Measurements from ENCODE around the gene ETNPPL.

Gene ETNPPL

DNA sequence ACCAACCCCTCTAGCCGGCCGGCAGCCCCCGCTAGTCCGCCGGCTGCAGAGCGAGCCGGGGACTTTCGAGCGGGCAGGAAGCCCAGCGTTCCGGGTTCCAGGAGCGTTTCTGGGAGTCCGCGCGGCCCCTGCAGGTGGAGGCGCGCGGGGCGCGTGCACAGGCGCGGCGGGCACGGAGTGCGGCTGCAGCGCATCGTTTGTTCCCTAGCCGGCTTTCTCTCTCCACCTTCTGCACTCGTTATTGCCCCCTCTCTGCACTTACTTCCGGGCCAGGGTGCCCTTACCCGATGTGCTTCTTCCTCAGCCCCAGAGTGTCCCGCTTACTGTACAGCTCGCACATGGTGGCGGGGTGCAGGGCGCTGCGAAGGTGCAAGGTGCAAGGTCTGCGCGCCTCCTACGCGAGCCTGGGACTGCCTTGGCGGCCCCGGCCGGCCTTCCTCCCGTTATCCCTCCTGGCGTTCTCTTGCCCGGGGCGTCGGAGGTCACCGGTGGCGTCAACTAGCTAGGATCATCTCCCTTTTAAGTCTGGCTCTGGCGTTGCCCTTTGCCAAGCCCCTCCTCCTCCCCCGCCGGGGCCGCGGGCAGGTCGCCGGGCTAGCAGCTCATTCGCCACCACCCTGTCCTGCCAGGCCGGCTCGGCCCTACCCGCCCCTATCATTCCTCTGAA is at the start of gene ETNPPL:
Gene ETNPPL (minus strand): TSS at position 495 of the 667 bp plus-strand sequence. CDS start 155 bp downstream, at position 340.
- no peak for DNase-seq

DNA sequence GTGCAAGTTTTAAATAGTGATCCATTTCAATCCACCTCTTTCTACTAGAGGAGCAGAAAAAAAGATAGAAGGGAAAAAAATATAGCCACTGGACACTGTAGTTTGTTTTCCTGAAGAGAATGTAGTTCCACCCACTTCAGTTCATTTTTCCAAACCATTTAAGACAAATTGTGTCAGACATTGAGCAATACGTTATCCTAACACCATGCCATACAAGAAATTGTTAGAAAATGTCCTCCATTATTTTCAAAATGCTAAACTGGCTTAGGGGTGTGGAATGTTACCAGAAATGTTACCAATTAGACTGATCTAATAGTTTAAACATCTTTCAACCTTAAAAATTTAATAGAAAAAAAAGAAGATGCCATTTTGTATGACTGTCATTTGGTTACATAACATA is 48.6 kb upstream of the ETNPPL start:
- no peak for DNase-seq

DNA sequence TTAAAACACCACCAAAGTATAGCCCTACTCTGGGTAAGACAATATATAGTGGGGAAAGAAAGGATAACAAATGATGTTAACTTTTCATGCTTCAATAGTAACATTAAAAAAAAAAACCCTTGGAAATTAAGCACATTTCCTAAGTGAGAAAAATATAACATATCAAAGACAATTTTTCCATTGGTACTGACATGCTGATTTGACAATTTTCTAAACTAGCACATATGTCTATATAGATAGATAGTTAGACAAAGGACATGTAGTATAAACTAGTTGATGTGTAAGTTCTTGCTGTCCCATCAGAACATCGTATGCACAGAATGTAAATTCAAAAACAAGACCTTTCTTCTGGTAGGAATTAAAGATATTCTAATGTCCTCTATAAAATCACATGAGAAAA is 47.2 kb upstream of the ETNPPL start:
- DNase-seq, result no peak

DNA sequence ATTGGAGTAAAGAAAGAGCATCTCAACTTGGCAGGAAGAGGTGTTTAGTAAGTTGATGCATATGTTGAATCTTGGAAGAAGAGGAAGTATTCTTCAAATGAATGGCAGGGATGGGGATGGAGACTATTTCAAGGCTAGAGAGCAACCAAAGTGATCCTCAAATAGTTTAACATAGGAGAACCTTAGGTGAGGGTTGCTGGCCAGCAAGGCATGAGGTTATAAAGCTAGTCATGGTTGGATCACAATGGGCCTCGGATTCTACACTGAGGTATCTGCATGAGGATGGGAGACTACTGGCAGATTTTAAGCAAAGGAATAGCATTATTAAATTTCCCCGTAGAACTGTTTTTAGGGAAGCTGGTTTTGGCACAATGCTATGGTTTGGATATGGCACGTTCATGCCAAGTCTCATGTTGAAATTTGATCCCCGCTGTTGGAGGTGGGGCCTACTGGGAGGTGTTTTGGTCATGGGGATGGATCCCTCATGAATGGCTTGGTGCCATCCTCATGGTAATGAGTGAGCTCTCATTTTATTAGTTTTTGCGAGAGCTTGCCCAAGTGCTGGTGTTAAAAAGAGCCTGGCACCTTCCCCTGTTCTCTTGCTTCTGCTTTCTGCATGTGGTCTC is 41.9 kb upstream of the ETNPPL start:
- DNase-seq, result no peak

DNA sequence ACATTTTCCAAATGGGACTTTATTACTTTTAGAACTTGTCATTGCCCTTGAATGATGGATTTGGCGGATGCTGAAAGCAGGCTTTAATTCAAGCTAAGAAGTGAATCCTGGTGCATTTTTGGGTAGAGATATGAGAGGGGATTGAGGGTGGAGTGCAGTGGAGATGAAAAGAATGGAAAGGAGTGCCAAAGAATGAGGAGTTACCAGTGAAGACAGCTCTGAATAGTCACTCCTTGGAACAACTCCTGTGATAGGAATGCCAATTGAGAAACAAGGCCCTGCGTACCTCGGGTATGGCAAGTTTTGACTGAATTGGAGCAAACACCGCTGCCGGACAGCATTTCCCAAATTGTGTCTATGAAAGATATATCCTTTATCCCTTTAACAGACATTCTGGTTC is 36.5 kb upstream of the ETNPPL start:
- no peak for DNase-seq

DNA sequence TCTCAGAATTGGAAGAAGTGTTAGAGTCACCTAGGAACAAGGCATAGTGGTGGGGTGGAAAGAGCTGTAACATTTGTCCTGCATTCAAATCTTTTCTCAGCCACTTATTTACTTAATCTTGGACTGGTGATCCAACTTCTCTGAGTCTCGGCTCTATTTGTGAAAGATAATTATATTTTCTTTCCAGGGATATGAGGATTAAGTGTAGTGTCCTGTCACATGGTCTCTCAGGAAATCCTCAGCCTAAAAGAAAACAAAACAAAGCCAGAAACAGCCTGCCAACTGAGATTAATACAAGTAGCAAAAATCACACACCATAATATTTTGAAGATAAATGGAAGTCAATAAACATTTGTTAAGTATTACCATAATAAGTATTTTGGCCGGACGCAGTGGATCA is 33.3 kb upstream of the ETNPPL start:
- DNase-seq, result no peak

DNA sequence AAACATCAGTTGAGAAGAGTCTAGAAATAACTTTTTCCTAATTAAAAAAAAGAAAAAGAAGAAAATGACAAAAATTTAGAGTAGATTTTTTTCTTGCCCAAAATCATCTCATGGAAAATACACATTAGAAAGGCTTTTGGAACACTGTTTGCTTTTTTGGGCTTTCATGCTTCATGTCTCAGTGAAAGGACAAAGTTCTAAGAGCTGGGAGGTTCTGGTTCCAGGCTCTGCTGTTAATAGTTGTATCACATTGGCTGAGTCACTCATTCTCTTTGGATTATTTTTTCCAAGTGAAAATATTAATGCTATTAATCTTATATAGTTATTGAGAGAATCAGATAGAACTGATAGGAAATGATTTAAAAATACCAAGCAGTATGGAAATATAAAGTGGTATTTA is 32.9 kb upstream of the ETNPPL start:
- DNase-seq, result no peak

DNA sequence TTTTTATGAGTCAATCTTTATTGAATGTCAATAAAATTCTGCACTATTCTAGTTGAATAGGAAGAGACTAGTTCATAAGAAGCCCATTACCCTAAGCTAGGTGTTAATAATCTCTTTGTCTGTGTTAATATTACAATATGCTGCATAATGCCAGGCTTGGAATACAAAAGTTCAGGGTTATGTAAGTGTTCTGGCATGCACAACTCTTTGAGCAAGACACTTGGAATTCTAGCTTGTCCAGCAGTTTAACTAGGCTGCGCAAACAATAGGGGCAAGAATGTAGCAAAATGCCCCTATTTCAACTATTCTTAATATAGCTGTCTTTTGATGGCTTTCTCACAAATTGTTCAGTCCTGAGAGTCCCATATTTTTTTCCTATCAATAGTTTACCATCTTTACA is 31.3 kb upstream of the ETNPPL start:
- no peak for DNase-seq

DNA sequence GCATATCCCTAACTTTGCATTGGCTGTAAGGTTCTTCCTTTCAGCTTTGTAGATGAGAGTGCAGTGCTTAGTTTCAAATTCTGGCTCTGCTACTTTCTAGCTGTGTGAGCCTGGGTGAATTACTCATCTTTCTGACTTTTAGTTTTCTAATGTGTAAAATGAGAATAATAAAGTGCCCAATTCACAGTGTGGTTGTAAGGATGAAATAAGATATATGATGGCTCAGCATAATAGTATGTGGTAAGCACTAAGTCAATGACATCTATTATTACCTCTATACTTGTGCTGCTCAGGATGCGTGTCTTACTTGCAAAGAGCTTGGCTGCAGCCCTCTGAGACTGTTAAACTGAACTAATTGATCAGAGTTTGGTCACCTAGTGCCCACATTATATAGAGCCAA is 30.6 kb upstream of the ETNPPL start:
- DNase-seq, result no peak

DNA sequence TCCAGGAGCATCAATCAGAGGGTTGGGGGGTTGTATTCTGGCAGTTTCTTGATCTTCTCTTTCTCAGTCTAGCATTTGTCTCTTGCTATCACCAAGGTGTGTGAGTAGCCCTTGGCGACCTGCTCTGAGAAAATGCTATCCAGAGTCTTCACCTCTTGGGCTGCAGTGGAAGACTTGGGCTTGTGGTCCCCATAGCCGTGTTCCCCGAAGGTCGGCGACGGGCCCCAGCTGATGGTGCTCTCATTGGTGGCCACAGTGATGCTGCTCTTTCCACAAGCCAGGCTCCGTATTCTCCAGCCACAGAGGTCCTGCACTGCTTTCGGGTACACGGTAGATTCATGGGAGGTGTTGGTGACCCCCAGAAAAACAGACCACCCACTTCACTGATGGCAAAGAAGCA is 25.9 kb upstream of the ETNPPL start:
- no peak for DNase-seq

DNA sequence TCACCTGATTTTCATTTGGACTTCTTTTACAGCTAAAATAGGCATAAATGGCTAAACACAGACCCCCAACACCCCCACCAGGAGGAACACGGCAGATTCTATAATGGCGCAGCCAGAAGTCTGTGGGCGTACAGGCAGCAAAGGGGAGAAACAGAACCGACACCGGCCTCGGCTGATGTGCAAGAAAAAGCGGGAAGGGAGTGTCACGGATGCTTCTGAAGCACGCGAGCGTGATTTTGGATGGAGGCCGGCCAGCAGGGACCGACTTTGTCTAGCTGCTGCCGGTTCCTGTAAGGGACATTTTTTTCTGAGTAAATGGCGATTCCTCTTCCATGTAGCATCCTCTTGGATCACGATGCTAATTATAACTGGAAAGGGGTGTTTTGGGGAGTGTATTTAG is 24.9 kb upstream of the ETNPPL start:
- no peak for DNase-seq

DNA sequence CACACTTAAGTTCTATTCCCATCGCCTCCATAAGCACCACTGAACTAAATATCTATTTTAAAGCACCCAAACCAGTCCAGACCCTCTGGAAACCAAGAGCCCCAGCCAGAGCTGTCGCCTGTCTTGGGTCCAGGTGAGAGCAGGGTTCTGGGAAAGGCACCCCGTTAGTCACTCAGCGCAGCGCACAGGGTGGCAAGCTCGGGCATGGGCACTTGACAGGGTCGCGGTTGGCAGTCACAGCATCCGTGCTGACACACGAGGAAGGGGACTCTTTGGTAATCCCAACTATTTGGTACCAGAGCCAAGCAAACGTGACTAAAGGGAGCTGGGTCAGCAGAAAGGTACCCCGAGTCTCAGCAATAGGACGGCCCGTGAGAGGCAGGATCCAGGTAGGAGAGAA is 24.3 kb upstream of the ETNPPL start:
- DNase-seq, result no peak

DNA sequence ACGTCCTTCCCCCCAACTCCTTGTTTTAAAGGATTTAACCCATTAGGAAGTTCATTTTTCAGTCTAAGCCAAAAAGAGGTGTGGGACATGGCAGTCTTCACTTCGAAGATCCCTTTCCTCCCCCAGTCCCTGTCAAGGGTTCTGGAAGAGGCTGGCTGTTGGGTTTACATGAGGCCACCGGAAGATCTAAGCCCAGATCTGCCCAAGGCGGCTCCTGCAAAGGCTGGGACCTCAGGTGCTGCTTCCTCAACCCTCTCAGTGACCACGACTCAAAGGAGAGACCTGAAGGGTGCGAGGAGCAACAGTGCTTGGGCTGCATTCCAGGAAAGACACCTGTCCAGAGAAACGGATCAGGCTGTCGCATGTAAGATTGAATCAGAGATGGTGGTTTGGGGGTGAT is 23.5 kb upstream of the ETNPPL start:
- DNase-seq, result no peak

DNA sequence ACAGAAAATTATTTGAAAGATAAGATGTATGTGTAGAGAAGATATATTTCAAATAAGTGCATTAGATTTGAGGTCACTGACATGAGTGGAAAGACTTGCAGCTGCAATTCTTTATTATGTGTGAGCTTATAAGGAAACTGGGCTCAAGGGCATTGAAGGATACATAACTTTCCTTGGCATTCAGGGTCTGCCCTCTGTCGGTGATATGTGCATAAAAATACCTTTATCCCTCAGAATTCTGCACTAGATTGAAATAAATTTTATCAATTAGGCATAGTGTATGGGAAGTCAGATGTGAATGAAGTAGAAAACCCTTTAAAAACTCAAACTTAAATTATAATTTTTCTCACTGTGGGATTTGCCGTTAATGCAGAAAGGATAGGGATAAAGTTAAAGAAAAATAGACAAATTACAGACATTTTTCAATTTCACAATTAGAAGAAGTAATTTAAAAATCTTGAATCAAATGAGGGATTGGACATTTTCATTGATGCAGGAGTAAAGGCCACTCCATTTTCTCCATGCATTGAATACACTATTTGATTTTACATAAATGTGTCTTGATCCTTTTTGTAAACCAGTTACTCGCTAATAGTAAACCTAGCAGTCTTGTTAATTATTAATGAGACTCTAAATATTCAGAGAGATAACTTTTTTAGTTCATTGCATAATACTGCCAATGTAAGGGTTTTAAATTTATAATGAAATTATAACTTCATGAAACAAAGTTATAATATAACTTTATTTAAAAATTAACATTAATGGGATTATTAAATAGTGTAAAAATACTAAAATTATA is 21.0 kb upstream of the ETNPPL start:
- DNase-seq, result no peak

DNA sequence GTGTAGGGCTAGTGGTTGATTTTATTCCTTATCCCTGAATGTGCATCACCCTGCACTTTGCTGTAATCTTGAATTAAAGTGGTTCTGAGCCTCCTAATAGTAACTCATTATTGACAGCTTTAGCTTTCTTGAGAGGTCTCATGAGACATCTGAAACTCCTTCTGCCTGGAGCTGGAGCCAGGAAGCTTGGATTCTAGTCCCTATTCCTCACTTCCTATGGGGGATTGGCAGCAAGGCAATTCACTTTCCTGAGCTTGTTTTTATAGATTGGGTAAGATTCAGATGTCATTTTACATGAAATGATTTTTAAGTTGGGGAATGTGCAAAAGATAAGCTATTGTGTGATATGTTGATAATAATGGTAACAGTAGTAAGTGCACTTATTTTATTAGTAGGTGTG is 17.1 kb upstream of the ETNPPL start:
- DNase-seq, result no peak

DNA sequence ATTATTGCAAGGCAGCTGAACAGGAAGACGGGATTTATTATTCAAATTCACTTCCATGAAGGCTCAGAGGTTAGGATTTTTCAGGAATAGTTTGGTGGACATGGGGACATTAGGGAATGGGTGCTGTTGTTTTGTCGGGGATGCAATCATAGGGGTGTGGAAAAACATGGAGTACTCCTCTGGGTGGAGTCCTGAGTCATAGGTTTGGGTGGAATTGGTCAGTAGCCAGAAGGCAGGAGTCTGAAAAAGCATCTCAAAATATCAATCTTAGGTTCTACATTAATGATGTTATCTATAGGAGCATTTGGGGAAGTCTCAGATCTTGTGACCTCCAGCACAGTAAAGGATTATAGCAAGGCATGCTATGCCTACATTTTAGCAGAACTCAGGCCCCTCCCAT is 14.5 kb upstream of the ETNPPL start:
- no peak for DNase-seq

DNA sequence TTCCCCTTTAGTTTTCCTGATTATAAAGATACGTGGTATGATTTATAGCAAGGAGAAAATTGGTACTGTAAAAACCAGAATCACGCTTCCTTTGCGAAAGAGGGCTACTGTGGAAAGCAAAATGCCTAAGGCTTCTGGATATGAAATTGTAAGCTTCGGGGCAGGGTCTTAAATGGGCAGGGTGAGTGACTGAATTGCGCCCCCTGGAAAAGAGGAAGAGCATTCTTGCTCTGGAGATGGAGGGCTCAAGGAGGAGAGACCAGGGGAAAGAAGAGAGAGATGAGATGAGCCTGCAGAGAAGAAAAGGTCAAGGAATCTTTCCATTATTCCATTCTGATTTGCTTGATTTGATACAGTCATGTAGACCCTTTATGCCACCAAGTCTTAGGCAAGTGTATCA is 13.1 kb upstream of the ETNPPL start:
- DNase-seq, result no peak

DNA sequence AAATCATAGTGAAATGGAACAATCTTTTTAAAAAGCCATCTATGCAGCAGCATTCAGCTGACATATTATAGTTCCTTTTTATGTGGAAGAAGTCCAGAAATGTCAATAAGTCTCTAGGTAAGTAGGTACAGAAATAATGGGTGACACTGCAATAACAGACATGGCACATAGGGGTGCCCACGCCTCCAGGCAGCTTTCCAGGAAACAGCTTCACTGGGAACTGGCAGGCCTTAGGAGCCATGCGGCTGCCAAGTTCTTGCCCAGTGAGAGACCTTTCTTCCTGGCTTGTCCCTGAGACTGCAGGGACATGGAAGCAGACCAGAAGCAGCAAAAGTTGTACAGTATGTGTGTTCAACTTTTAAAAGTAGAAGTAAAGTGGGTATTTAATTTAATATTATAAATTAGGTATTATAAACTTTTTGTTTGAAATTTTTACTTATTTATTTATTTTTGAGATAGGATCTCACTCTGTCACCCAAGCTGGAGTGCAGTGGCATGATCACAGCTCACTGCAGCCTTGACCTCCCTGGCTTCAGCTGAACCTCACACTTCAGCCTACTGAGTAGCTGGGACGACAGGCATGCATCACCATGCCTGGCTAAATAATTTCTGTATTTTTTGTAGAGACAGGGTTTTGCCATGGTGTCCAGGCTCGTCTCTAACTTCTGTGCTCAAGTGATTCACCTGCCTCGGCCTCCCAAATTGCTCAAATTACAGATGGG is 12.1 kb upstream of the ETNPPL start:
- no peak for DNase-seq

DNA sequence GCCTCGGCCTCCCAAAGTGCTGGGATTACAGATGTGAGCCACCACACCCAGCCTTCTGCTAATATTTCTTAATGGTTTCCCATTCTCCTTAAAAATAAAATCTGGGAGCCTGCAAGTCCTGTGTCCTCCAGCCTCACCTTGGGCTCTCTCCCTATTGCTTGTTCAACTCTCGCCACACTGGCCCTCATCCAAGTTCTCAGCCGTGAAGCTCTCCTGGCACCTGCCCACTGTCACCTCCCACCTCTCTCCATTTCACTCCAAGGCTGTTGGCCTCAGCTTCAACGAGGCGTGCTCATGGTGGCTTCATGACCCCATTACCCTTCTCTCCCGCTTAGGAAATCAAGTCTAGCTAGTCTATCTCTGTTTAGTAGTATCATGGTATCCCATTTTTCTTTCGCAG is 9.5 kb upstream of the ETNPPL start:
- no peak for DNase-seq

DNA sequence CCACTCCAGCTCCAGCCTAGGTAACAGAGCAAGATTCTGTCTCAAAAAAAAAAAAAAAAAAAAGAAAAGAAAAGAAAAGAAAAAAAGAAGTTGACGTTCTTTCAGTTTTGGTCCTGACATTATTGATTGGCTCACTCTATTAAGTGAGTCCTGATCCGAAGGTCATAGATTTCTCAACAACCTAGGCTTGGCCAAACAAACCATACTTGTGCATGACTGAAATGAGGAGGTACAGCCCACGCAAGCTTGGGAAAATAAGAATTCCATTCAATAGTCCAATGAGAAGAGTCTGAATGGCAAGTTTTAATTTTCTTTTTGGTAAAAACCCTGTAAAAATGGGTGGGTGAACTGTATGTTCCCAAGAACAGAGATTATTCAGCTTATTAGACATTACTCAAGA is 3.2 kb upstream of the ETNPPL start:
- no peak for DNase-seq

DNA sequence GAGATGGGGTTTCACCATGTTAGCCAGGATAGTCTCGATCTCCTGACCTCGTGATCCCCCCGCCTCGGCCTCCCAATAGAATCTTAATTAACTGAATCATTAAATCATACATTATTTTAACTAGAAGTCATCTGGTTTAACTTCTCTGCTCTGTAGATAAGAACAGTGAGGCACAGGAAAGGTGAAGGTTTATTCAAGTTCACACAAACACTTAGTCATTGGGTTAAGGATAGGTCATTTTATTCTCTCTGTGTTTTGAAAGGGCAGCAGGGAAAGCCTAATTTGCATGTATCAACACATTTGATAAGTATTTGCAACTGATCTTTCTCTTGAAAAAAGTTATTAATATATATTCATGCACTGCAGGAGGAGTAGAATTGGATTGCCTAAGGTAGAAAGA is 1.1 kb upstream of the ETNPPL start:
- no peak for DNase-seq

DNA sequence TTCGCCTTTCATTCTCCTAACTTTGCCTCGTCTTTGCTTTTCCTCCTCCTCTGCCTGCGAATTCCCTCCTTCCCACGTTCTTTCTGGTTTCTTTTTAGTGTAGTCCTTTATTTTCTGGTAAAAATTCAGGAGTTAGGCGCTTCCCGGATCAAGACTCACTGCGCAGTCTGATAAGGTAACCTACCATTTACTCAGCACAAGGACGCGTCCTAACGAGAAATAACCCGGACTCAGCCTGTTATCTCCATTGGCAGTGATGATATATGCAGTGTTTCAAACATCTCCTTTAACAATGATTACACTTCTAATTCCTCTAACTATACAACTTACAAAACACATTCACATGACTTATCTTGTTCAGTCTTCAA is 357 bp upstream of the ETNPPL start:
- DNase-seq, result no peak

DNA sequence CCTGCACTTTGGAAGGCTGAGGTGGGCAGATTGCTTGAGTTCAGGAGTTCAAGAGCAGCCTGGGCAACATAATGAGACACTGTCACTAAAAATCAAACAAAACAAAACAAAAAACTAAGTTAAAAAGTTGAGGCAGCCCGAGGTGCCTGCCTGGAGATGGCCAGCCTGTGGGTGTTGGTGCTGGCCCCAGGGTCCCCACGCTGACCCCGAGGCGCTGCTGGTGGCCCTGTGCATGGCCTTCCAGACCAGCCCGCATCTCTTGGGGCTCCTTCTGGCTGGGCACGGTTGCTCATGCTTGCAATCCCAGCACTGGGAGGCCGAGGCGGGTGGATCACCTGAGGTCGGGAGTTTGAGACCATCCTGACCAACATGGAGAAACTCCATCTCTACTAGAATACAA is 4.4 kb downstream of the ETNPPL start:
- DNase-seq, result no peak

DNA sequence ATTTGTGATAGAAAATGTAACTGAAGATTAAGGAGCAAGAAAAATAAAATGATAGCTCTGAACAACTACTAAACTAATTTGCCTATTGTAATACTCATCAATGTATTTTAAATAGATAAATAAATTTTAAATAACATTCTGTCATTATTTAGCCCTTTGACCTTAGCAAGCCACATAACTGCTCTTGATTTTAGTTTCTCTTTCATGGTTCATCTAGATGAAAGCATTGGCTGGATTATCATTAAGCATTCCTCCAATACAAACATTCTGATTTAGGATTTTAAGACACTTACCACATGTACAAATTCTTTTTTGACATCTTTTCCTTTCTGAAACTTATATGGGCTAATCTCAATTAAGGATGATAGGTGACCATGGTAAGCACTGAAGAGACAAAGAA is 8.5 kb downstream of the ETNPPL start:
- DNase-seq, result no peak
